NCI-H226 (cell line): ENCODE results near the gene CUL3.

Experiments
- DNase-seq: peaks from one replicate; pipeline ENCODE4 v3.0.0-alpha.2; 2015

CUL3 gene

DNA sequence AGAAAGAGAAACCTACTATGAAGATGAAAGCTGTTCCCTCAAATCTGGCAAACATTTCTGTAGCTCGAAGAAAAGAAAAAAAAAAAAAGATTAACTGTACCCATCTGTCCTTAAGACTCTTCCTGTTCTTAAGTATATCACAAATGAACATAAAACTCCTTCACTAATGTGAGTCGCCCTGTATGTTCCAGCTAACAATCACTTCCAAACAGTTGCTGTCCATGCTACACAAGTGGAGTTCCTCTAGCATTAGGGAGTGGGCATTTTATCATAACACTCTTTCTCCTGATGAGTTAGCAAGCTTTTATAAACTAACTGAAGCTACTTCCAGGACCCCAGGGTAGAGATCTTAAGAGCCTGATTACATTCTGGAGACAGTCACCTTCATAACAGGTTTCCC, 5.8 kb downstream of the CUL3 start:
- no peak for DNase-seq

DNA sequence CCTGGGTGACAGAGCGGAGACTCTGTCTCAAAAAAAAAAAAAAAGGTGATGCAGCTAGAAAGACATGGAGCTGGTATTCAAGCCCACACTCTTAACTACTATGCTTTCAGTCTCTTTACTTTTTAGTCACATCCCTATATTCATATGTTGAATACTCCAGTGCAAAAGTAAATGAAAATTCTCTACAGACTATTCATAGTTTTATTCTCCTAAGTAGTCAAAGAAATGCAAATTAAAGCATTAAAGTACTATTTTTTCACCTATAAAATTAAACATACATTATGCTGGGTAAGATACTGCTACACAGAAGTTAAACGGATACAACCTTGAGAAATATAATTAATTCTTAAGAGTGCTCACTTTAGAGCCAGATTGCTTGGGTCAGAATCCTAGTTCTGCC, 7.6 kb downstream of the CUL3 start:
- DNase-seq = no peak

DNA sequence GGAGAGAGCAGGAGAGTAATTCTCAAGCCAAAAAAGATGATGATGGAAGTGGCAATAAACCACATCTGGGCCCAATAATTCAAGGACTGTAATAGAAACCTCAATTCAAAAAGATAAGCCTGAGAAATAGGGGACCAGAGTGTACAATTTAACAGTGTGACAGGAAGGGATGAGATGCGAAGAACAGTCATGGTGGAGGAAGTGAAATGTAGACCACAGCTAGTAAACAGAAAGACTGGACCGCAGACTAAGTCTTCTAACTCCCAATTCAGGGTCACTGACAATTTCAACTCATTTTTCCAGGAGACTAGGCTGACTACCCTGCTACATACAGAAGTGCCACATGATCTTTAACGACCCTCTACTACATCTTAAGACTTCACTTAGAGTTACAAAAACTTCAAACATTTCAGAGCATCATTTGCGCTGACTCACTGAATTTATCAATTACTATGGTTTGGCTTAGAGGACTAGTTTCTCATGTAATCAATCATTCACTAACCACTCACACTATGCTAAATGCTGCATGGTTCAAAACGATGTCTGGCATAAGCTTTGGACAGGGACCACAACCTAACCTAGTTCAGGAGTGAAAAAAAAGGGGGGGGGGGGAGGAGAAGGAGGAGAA, 9.0 kb downstream of the CUL3 start:
- no peak for DNase-seq

DNA sequence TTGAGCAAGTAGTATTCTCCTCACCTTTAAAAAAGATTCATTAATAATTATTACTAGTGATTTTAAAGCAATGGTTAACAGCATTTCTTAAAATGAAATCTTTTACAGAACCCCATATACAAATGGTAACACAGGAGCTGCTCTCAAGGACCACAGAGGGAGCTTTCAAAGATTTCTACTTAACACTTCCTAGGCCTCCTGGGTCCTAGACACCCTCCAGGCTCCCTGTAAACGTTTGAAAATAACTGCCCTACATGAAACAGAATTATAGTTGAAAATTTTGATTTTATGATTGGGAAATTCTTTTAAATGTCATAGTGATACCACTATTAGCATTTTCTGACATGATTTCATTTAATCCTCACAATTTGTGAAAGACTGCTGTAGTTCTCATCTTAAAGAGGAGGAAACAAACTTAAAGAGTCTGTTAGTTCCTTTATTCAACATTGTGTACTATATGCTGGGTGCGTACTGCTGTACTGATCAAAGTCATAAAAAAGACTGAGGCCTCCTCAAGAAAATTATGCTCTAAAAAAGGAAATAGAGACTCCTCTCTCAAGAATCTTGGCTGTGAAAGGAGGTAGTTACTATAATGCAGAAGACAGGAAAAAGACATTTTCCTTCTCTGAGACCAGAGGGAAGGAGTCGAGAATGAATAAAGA, 10.6 kb downstream of the CUL3 start:
- no peak for DNase-seq

DNA sequence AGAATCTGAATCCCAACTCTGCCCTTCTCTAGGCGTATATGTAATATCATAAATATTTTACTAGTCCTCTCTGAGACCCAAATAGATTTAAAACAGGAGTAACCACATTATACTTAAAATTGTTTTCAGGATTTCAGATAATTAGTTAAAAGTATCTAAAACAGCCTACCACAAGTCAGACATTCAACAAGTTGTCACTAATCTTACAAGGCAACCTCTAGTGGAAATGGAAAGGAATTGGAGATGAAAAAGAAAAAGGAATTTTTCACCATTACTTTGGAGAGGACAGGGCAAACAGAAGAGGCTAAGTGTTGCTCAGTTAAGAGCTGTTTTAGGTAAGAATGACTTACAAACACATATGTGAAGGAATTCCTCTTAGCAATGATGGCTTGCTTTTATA, 11.4 kb downstream of the CUL3 start:
- no peak for DNase-seq

DNA sequence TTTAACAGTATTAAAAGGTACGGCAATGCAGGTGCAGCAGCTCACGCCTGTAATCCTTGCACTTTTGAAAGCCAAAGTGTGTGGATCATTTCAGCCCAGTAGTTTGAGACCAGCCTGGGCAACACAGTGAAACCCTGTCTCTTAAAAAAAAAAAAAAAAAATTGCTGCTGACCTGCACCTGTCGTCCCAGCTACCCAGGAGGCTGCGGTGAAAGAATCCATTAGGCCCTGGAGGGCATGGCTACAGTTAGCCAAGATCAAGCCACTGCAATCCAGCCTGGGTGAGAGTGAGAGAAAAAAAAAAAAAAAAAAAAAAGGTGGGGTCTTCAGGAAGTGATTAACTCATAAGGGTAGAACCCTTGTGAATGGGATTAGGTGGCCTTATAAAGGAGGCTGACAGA, 12.8 kb downstream of the CUL3 start:
- no peak for DNase-seq

DNA sequence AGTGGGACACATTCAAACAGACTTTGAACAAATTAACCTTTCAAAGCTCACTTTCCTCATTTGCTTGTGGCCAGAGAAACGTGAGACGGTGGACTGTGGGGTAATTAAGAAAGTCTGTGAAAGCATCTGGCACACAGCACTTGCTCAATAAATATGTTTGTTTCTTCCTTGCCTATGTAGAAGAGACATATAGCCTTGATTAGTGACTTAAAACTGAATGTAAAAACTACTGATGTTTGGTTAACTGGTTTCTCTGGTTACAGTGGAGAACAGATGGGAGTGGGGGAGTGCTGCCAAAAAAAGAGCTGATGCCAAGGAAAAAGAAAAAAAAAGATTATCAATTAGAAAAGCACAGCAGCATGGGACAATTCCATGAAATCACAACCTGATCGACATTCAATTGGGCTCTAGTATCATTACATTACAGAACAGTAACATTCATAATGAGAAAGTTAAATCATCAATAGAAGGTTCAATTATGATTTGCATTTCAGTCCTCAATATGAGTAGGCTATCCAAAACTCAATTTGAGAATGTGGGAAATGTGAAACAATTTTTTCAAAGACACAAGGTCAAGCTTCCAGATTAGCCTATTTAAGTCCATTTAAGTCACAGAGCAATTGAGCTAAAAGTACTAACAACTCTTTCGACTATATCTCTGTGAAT, 14.7 kb downstream of the CUL3 start:
- no peak for DNase-seq

DNA sequence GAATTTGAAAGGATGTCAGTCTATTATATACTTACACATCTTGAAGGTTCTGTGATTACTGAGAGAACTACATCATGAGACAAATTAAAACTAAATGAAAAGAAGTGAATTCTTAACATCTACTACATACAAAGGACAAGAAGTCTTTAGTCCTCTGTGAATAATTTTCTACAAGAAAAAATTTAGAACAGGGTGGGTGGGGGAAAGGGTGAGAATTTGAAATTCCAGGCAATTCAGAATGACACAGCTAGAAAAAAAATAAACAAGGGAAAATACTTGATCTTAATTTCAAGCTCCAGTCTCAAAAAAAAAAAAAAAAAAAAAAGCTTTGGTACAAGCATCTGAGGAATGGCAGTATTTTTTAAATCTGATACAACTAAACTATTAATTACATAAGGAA, 15.5 kb downstream of the CUL3 start:
- no peak for DNase-seq

DNA sequence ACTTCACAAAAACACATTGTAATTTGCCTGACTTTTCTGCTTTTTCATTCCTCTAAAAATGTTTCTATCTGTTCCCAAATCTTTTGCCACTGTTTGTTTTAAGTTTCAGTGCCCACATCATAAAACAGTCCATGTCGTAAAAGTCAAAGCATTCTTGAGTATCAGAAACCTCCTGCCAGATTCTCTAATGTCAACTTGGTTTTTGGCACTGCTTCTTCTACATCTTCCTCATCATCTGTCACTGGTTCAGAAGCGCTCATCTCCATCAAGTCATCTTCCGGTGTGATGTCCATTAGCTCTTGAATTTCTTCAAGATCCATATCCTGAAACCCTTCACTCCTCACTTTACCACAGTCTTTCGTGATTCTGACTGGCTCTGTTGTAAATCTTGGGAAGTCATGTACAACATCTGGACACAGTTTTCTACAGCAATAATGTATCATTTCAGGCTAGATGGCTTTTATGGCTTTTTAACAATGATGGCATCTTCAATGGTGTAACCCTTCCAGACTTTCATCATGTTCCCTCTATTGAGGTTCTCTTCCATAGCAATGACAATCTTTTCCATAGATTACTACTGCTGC, 19.6 kb downstream of the CUL3 start:
- DNase-seq = no peak

DNA sequence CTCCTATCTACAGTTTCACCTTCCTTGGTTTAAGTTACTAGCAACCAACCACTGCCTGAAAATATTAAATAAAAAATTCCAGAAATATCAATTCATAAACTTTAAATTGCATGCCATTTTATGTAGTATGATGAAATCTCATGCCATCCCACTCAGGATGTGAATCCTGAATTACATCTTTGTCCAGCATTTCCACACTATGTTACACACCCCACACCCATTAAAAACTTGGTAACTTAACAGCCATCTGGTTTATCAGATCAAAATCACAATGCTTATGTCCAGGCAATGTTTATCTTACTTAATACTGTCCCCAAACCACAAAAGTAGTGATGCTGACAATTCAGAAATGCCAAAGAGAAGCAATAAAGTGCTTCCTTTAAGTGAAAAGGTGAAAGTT, 21.6 kb downstream of the CUL3 start:
- DNase-seq = no peak

DNA sequence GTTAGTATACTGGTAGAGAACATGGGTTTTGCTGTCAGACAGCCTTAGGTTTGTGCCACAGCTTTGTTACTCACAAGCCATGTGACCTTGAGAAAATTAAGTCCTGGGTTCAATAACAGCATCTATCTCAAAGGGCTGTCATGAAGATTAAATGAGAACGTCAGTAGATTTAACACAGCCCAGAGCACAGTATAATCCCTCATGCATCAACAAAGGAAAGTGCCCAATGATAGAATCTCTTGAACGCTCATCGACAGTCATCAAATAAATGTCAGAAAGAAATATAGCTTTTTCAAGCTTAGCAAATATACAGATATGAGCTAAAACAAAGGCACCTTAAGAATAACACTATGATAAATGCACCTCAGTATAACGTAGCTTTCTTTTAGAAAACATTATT, 22.3 kb downstream of the CUL3 start:
- no peak for DNase-seq

DNA sequence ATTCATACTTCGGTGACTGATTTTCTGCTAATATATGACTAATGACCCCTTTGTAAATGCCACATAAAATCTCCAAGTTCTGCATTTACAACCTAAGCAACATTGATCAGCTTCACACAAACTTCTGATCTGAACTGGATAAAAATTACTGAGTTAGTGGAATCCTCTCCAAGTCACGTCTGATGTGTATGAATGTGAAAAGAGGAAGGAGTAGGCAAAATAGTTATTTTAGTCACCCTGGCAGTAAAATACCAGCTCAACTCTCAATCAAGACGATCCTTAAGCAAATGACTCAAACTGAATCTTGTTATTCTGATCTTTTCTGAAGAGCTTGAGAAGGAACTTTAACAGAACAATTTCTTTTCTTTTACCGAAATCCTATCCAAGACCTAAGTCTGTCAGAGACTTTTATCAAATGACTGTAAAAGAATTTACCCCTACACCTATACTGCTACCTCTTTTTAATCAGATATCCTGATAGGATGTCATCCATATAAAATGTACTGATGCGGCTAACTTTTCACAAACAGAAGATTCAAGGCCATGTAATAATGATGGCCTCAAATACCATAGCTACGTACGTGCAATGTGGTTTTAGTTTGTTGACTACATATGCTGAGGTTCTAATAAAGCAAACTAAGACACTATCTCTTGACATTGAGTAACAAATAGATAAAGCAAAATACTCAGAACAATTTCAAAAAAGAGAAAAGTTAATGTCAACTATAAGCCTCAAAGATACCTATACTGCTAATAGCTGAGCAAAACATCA, 23.7 kb downstream of the CUL3 start:
- peak; percentile 8 for DNase-seq

DNA sequence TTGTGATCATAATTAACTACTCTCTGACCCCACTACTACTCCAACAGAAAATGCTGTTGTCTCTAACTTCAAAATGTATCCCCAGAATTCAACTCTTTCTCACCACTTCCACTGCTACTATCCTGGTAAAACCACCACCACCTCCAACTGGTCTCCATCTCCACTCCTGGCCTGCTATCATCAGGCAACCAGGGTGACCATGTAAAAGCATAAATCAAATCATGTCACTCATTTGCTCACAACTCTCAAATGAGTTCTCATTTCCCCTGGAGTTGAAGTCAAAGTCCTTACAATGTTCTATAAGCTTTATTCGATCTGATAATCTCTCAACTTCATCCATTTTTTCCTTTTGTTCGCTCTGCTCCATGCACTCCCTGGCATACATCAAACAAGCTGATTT, 24.6 kb downstream of the CUL3 start:
- no peak for DNase-seq

DNA sequence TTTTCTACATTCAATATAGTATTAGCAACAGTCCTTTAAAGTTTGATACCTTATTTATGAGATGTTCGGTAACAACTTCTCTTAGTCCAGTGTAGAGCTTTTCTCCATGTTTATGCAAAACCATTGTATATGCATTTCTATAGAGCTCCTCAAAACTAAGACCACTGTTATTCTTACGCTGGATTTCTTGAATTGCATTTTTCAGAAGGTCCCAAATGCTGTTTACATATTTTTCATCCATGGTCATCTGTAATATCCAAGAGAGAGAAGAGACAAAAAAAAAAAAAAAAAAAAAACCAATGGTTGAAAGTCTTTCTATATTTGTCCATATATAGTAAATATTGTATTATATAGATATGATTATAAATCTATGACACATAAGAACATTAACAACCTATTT, 27.6 kb downstream of the CUL3 start:
- DNase-seq = no peak

DNA sequence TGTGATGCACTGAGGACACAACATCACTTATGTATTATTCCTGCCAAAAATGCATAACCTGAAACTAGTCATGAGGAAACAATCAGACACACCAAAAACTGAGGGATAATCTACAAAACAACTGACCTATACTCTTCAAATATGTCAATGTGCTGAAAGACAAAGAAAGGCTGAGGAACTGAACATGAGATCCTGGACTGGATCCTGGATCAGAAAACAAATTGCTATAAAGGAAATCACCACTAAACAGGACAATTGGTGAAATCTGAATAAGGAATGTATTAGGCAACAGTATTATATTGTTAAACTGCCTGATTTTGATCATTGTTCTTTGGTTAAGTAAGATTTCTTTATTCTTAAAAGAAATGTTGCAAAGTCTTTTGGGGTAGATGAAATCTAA, 28.8 kb downstream of the CUL3 start:
- no peak for DNase-seq

DNA sequence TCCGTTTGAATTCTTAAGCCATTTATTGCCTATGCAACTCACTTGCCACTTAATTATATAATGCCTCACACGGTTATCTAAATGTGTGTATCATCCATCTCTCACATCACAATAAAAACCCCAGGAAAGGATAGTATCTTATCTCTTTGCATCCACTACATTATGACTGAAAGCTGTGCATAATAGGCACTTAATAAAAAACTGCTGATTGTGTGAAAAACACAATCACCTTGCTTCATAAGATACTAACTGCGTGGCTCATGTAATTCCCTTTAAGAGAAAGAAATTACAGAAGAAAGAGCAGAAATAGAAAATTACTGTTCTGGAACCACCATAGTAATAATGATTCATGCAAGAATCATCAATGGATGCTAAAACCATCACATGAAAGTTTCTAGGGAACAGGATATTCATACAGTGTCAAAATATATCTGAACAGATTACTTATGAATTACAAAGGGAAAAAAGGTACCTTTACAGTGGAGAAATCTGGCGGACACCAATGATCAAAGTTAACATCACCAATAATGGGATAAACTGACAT, 29.3 kb downstream of the CUL3 start:
- DNase-seq = no peak

DNA sequence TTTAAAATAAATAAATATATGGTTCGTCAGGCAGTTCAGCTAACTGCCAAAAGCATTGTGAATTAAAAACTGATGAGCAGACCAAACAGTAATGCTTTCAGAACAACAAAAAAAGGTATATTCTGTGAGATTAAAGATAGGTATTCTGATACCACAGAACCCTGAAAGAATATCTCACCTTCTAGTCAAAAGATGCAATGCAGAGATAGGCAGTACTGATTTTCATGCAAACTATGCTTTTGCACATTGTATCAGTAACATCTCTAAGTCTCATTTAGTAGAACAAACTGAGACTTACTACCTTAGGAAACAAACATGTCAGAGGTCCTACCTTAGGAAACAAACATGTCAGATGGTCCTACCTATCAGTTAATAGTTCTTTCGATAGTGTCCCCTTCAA, 32.4 kb downstream of the CUL3 start:
- DNase-seq = no peak

DNA sequence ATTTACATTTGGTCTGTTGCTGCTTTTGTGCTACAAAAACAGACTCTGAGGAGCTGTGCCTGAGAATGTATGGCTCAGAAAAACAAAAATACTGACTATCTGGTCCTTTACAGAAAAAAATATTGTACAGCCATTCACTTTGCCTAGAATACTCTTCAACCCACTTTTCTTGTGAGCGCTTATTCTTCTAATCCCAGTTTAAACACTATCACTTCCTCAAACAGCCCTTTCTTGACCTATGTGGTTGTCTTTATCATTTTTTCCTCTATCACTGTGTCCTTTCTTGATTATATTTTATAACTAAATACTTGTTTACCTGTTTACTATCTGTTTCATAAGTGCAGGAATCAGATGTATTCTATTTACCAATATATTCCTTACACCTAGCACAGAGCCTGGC, 33.5 kb downstream of the CUL3 start:
- no peak for DNase-seq

DNA sequence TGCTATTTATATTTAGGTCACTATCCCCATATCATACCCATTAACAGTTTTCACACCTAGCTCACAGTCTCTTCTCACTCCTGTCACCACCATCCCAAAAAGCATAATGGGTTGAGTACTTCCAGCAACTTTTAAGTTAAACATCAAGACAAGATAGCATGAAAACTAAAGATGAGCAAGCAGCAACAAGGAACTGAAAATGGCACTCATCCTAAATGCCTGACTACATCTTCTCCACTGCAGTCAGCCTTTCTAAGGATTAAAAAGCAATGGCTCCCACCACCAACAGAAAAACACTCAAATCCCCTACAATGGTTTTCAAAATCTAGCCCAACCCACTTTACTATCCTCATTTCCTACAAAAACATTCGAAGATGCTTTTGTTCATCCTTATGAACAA, 38.2 kb downstream of the CUL3 start:
- no peak for DNase-seq

DNA sequence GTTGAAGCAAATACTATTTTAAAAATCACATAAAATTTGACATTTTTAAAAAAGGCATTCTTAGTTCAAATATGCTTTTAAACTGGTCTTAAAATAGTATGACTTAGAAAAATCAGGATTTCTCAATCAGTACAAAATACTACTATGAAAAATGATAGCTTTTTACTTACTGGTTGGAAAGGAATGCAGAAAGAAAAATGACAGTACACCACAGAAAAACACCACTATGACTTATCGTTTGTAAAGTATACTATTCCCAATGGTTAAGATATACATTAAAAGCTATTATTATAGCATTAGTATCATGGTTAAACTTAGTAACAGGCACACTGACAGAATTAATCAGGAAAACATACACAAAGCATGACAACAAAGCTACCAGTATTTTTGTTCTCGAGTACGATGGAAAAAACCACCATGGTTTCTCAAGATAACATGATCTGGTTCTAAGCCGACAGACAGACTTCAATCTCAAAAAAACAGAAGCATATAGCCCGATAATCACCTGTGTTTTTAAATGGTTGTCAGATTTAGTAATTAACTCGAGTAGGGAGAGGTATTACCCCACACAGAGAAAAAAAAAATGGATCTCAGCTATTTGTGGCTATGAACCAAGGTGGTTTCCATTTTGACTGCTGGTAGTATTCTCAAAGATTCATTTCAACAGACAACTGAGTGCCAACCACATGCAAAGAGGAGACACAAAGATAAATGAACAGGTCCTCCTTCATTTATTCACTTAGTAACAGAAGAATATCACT, 39.1 kb downstream of the CUL3 start:
- peak; percentile 29 for DNase-seq

DNA sequence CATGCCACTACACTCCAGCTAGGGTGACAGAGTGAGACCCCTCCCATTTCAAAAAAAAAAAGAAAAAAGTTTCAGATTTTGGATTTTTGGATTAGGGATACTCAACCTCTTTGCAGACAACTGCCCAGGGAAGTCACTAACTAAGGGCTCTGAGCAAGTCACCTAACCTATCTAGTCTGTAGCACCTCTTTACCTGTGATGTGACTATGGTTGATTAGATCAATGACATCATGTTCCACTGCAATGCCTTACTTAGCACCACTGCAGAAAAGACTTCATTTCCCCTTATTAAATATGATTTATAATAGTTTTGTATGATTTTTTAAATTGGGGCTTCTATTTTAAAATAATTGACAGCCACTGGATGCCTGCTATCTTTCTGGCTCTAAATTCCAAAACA, 41.2 kb downstream of the CUL3 start:
- no peak for DNase-seq

DNA sequence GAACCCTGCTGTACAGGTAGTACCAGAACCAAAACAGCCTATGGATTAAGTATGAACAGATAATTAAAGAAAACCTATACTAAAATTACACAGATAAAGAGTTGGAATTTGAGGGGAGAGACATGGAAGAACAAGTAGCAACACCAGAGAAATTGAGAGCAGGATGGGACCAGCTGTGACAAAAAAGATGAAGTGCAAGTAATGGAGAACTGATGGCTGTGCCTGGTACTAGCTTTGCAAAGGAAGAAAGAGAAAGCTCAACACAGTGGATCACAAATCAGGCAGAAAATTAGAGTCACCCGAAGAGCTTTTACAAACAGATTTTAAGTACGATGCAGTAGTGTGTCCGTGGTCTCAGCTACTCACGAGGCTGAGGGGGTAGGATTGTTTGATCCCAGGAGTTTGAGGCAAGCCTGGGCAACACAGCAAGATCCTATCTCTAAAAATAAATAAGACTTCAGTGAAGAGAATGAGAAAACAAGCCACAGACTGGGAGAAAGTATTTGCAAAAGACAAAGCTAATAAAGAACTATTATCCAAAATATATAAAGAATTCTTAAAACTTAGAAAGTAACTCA, 46.5 kb downstream of the CUL3 start:
- no peak for DNase-seq
